Measurements from ENCODE around the gene OR10A4. TPM values are rescaled to one million over a fixed set of nuclear protein-coding genes. Genes with fewer than 3 reads are reported as not detected.

OR10A4 gene
- total and polyA plus RNA-seq, 10 of the 15 experiments (the other 5 are each of a cell fraction or from before 2014, with no cell fraction given), result not detected

- ChIA-PET CTCF (no interaction called here), POLR2A (no interaction called here), RAD21 (ENCODE audit: unreplicated experiment) (no interaction called here), SMC1A (ENCODE audit: uncharacterized antibody, unreplicated experiment) (no interaction called here)
- H3K79me2 ChIP-seq (ENCODE audit: control insufficient read depth, insufficient read depth, low read length), result no peaks in the 10 kb centered on the region
- no peak for FAIRE-seq
- no peak overlapping the region for H2AFZ ChIP-seq (ENCODE audit: control insufficient read depth, low read depth, low read length)
- H3K36me3 ChIP-seq (ENCODE audit: control insufficient read depth in 2 of 2, insufficient read depth in 2 of 2, low read length in 1 of 2), result no peaks in the 10 kb centered on the region
- no peak overlapping the region for H3K27ac ChIP-seq (ENCODE audit: control insufficient read depth, insufficient read depth)
- BruUV-seq (replicated peaks), result no TSS peak
- ATAC-seq, result no peak
- H4K20me1 ChIP-seq (ENCODE audit: control insufficient read depth, insufficient read depth), result no peaks in the 10 kb centered on the region
- no peaks in the 10 kb centered on the region for H3K4me1 ChIP-seq (ENCODE audit: control insufficient read depth, insufficient read depth, low read length)
- H3K9ac ChIP-seq (ENCODE audit: control insufficient read depth, insufficient read depth, low read length), result no peak overlapping the region
- TF ChIP-seq BCL3 (IDR thresholded peaks at IDR 0.05; ENCODE audit: borderline replicate concordance, insufficient read depth, low read depth, low read length, poor library complexity, severe bottlenecking), result no peak
- no peak for TF ChIP-seq CHD1 (IDR thresholded peaks at IDR 0.05; ENCODE audit: low read depth, low read length)
- TF ChIP-seq ZNF592 (IDR thresholded peaks at IDR 0.05), result no peak
- TF ChIP-seq SMARCA5 (IDR thresholded peaks at IDR 0.05), result no peak
- no peak for TF ChIP-seq PML (IDR thresholded peaks at IDR 0.05; ENCODE audit: low read length)
- H3K27me3 ChIP-seq (replicated peaks in 1 of 2; ENCODE audit: control insufficient read depth in 2 of 2, insufficient read depth in 2 of 2, low read length in 1 of 2), result no peaks in the 10 kb centered on the region
- no peak overlapping the region for H3K4me3 ChIP-seq
- DNase-seq (ENCODE audit: low read depth, low spot score), result no peak
- in situ Hi-C loops (cut with MboI), result no loop called here
- intact Hi-C loops (cut with micrococcal nuclease; ENCODE audit: unreplicated experiment), result no loop called here
- H3K4me2 ChIP-seq (ENCODE audit: control insufficient read depth, insufficient read depth), result no peak overlapping the region
- H3K9me3 ChIP-seq (replicated peaks; ENCODE audit: control insufficient read depth, insufficient read depth, low read length), result no peaks in the 10 kb centered on the region
Measured at GRCh38 chr11:6894097-6894496, 17.7 kb downstream of the OR10A4 start.
